OCI-LY3 (cell line): ENCODE data around the gene DSTYK.

Experiments used
- EZH2phosphoT487 ChIP-seq: fragments of 200-600 bp; shearing (Covaris generic); IDR thresholded peaks from 2 replicates; pipeline ENCODE4 v1.6.1; 2018; ENCODE audit warnings: antibody characterized with exemption, mixed run types, low read depth
- TF ChIP-seq, protein P1 (sequence below): fragments of 200-600, 300-600 bp; sonication (generic); IDR thresholded peaks from 2 replicates; pipeline ENCODE4 v1.5.1; 2014; ENCODE audit warnings: antibody characterized with exemption, low read length, low read depth

DNA sequence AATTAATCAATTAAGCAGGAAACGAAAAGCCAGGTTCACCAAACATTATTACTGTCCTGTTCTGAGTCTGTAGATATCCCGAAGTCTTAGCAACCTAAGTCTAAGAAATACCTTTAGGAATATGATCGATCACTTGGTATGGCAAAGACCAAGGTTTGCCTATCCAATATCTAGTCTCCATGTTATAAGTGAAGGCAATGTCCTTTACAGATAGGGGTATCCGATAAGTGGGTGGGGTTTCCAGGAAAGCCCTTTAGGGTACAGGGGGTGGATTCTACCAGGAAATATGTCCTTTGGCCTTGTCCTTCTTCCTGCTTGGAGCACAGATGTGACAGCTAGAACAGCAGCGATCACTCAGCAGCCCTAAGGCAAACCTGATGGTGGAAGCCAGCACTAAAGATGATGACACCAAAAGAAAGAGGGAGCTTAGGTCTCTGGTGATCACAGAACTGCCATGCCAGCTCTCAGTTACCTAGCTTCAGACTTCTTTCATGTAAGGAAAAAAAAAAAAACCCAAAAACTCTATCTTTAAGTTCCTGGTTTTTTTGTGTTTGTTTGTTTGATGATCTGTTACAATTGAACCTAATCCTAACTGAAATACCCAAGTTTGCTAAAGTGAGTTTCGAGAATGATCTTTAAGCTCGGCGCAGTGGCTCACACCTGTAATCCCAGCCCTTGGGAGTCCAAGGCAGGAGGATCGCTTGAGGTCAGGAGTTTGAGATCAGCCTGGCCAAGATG lies 40.8 kb downstream of the DSTYK start:
- TF ChIP-seq, protein P1, sequence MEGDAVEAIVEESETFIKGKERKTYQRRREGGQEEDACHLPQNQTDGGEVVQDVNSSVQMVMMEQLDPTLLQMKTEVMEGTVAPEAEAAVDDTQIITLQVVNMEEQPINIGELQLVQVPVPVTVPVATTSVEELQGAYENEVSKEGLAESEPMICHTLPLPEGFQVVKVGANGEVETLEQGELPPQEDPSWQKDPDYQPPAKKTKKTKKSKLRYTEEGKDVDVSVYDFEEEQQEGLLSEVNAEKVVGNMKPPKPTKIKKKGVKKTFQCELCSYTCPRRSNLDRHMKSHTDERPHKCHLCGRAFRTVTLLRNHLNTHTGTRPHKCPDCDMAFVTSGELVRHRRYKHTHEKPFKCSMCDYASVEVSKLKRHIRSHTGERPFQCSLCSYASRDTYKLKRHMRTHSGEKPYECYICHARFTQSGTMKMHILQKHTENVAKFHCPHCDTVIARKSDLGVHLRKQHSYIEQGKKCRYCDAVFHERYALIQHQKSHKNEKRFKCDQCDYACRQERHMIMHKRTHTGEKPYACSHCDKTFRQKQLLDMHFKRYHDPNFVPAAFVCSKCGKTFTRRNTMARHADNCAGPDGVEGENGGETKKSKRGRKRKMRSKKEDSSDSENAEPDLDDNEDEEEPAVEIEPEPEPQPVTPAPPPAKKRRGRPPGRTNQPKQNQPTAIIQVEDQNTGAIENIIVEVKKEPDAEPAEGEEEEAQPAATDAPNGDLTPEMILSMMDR: no peak
- no peak for TF ChIP-seq EZH2phosphoT487
